Measurements from ENCODE around the gene NFIB. TPM values are rescaled to one million over a fixed set of nuclear protein-coding genes. Genes with fewer than 3 reads are reported as not detected.

Gene NFIB
- total and polyA plus RNA-seq, 2 of the 4 experiments (the other 2 are of a cell fraction), result 1.4 to 2.0 TPM

DNA sequence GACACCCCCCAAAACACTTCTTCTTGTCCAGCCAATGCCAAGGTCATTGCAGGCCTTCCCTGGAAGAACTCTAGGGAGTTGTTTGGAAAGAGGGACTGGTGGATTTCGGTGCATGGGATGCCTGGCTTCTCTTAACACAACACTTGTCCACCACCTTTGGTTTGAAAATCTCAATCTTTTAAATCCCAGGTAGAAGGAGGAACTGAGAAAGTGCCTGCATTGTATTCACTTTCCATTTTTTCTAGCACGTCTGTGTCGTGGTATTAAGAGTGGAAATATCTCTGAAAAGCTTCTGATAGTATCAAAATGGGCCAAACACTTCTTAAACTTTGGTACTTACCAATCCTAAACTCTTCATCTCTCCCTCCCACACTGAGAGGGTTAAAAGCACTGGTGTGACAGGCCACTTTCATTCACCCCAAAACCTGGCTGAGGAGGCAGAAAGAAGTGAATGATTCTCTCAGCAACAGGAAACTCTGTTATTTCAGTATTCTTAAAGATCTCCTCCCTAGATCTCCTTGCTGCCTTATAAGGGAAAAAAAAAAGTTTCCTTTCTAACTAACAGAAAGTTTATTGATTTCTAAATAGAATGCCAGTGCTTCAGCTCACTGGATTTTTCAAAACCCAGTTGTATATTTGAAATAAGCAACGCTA, 3.9 kb upstream of the NFIB start:
- H3K18ac ChIP-seq (ENCODE audit: low read depth, low read length), result no peak overlapping the region
- no peak overlapping the region for H2AK5ac ChIP-seq (ENCODE audit: low read depth, low read length)
- no CpG with 5 or more reads among the region's 4 CpGs for WGBS, 2 experiments (ENCODE audit: extremely low coverage in 2 of 2, insufficient read length in 1 of 2)
- no TSS peak for BruUV-seq (replicated peaks)
- H4K20me1 ChIP-seq (ENCODE audit: insufficient read depth, low read length), result 0 out of 2 replicates have a peak, but pooled peaks cover 5% of the 10 kb centered on the region
- no peak overlapping the region for H2BK5ac ChIP-seq (ENCODE audit: low read depth, low read length, poor library complexity, severe bottlenecking)
- no peak overlapping the region for H3K4me2 ChIP-seq (ENCODE audit: low read depth, low read length)
- TF ChIP-seq CHD1 (IDR thresholded peaks at IDR 0.05; ENCODE audit: low read depth, low read length), result no peak
- no peak for TF ChIP-seq NFE2L2 (IDR thresholded peaks at IDR 0.05; ENCODE audit: low read depth, low read length)
- TF ChIP-seq RAD21 (IDR thresholded peaks at IDR 0.05; ENCODE audit: low read length), result no peak
- no peak for TF ChIP-seq BHLHE40 (IDR thresholded peaks at IDR 0.05; ENCODE audit: low read depth, low read length)
- TF ChIP-seq RCOR1 (IDR thresholded peaks at IDR 0.05; ENCODE audit: insufficient replicate concordance, low read length), result no peak
- no peak for TF ChIP-seq ELK1 (IDR thresholded peaks at IDR 0.05; ENCODE audit: borderline replicate concordance, low read depth, low read length)
- no peak for TF ChIP-seq FOS (IDR thresholded peaks at IDR 0.05; ENCODE audit: low read depth, low read length)
- TF ChIP-seq, protein P1, sequence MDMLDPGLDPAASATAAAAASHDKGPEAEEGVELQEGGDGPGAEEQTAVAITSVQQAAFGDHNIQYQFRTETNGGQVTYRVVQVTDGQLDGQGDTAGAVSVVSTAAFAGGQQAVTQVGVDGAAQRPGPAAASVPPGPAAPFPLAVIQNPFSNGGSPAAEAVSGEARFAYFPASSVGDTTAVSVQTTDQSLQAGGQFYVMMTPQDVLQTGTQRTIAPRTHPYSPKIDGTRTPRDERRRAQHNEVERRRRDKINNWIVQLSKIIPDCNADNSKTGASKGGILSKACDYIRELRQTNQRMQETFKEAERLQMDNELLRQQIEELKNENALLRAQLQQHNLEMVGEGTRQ (IDR thresholded peaks at IDR 0.05; ENCODE audit: low read depth, low read length), result no peak
- no peak for TF ChIP-seq SMC3 (IDR thresholded peaks at IDR 0.05; ENCODE audit: low read depth, low read length)
- no peak for TF ChIP-seq MAFK (IDR thresholded peaks at IDR 0.05; ENCODE audit: low read depth, low read length)
- no peak for TF ChIP-seq RFX5 (IDR thresholded peaks at IDR 0.05; ENCODE audit: low read depth, low read length)
- TF ChIP-seq MAZ (IDR thresholded peaks at IDR 0.05; ENCODE audit: borderline replicate concordance, low read depth, low read length), result no peak
- H3K27ac ChIP-seq (ENCODE audit: insufficient read depth, low read length), result no peak overlapping the region
- no peak overlapping the region for H2AFZ ChIP-seq (replicated peaks; ENCODE audit: low read length, poor library complexity)
- H2BK15ac ChIP-seq (ENCODE audit: low read depth, low read length), result no peak overlapping the region
- no peak overlapping the region for H4K91ac ChIP-seq (ENCODE audit: insufficient read depth, low read depth, low read length)
- H3K9ac ChIP-seq (ENCODE audit: low read depth, low read length), result no peak overlapping the region
- H3K14ac ChIP-seq (replicated peaks; ENCODE audit: low read depth, low read length), result no peak overlapping the region
- peaks cover 4% of the 10 kb centered on the region for H3K4me1 ChIP-seq (ENCODE audit: control insufficient read depth, insufficient read depth, low read length)
- in situ Hi-C loops (cut with MboI; ENCODE audit: low sequenced_read_pairs) (no loop called here), intact Hi-C loops (cut with micrococcal nuclease) (loop anchor here (10.0 kb wide), 1 partner anchor 383 kb away; no protein-coding TSS in a partner anchor), dilution Hi-C loops (cut with HindIII; ENCODE audit: low sequenced_read_pairs, unreplicated experiment) (no loop called here)
- H3K23ac ChIP-seq (ENCODE audit: low read depth, low read length), result no peak overlapping the region
- H3K79me1 ChIP-seq (ENCODE audit: low read depth in 1 of 2, low read length in 2 of 2), result no peaks in the 10 kb centered on the region
- no peak overlapping the region for H2BK20ac ChIP-seq (ENCODE audit: low read depth, low read length)
- ATAC-seq (ENCODE audit: low read depth) (no peak), DNase-seq (no peak)
- H3K56ac ChIP-seq (ENCODE audit: extremely low read depth, insufficient read depth, low read length), result no peak overlapping the region
- no peak overlapping the region for H2BK120ac ChIP-seq (ENCODE audit: low read depth, low read length)
- H3K9me1 ChIP-seq (ENCODE audit: insufficient read depth, low read length), result no peaks in the 10 kb centered on the region
- no peak overlapping the region for H2AK9ac ChIP-seq (replicated peaks; ENCODE audit: low read depth, low read length, poor library complexity)
- H3K27me3 ChIP-seq (ENCODE audit: control insufficient read depth, insufficient read depth, low read length), result peaks cover 64% of the 10 kb centered on the region
- H4K8ac ChIP-seq (ENCODE audit: low read depth in 2 of 2, low read length in 2 of 2), result no peak overlapping the region
- no peaks in the 10 kb centered on the region for H3K36me3 ChIP-seq (ENCODE audit: control insufficient read depth, insufficient read depth, low read length)
- no peak overlapping the region for H4K5ac ChIP-seq (ENCODE audit: low read depth, low read length)
- H3K4me3 ChIP-seq (ENCODE audit: insufficient read depth, low read depth, low read length), result no peak overlapping the region
- CTCF ChIA-PET, result interaction anchor here (0.7 kb wide), 1 partner anchor 11 kb away, joined by 3 read pairs; no protein-coding TSS in a partner anchor
- H3K9me3 ChIP-seq (ENCODE audit: control insufficient read depth, insufficient read depth, low read length), result no peaks in the 10 kb centered on the region
- POLR2A ChIA-PET (ENCODE audit: unreplicated experiment), result interaction anchor here (0.6 kb wide), 1 partner anchor 1043 kb away, joined by 7 read pairs; no protein-coding TSS in a partner anchor
- no peak overlapping the region for H3K4ac ChIP-seq (ENCODE audit: low read depth, low read length)
